Measurements from ENCODE around the gene SOX5. TPM values are rescaled to one million over a fixed set of nuclear protein-coding genes. Genes with fewer than 3 reads are reported as not detected.

SOX5 gene
- total RNA-seq, 4 donors from 2014 or later: 13.2 to 32.4 (median 23.3) TPM

GRCh38 chr12:23921099-23921856 is 28.2 kb downstream of the SOX5 start:
- H3K27ac ChIP-seq: no peak overlapping the region
- 76 to 79% methylated on average over 5 of the region's 5 CpGs for WGBS, 2 donors

GRCh38 chr12:23911574-23911973 is 37.9 kb downstream of the SOX5 start:
- no peak overlapping the region for H3K27ac ChIP-seq
- H3K9me3 ChIP-seq: no peaks in the 10 kb centered on the region
- TF ChIP-seq POLR2A (IDR thresholded peaks at IDR 0.05): no peak
- TF ChIP-seq, protein P1, sequence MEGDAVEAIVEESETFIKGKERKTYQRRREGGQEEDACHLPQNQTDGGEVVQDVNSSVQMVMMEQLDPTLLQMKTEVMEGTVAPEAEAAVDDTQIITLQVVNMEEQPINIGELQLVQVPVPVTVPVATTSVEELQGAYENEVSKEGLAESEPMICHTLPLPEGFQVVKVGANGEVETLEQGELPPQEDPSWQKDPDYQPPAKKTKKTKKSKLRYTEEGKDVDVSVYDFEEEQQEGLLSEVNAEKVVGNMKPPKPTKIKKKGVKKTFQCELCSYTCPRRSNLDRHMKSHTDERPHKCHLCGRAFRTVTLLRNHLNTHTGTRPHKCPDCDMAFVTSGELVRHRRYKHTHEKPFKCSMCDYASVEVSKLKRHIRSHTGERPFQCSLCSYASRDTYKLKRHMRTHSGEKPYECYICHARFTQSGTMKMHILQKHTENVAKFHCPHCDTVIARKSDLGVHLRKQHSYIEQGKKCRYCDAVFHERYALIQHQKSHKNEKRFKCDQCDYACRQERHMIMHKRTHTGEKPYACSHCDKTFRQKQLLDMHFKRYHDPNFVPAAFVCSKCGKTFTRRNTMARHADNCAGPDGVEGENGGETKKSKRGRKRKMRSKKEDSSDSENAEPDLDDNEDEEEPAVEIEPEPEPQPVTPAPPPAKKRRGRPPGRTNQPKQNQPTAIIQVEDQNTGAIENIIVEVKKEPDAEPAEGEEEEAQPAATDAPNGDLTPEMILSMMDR (IDR thresholded peaks at IDR 0.05): no peak
- no peak overlapping the region for H3K4me3 ChIP-seq (replicated peaks in 1 of 3)
- intact Hi-C loops (cut with DNase I): no loop called here
- DNase-seq: no peak
- H3K4me1 ChIP-seq: no peaks in the 10 kb centered on the region
- WGBS, 2 donors: 95 to 96% methylated on average over 3 of the region's 3 CpGs
- no peaks in the 10 kb centered on the region for H3K27me3 ChIP-seq
- H3K36me3 ChIP-seq: no peaks in the 10 kb centered on the region

More at GRCh38 chr12:23921099-23921856, 28.2 kb downstream of the SOX5 start:
- Histone ChIP-seq H3K4me3 (replicated peaks in 1 of 3) (no peak overlapping the region), H3K9me3 (no peaks in the 10 kb centered on the region), H3K36me3 (no peaks in the 10 kb centered on the region), H3K27me3 (no peaks in the 10 kb centered on the region), H3K4me1 (no peaks in the 10 kb centered on the region)
- intact Hi-C loops (cut with DNase I): no loop called here
- DNase-seq: no peak
- no peak for TF ChIP-seq POLR2A (IDR thresholded peaks at IDR 0.05)
- TF ChIP-seq, protein P1 (IDR thresholded peaks at IDR 0.05): no peak

- DNase-seq: no peak
- H3K27ac ChIP-seq: no peak overlapping the region
- WGBS, 2 donors: 80 to 88% methylated on average over 1 of the region's 1 CpG
- H3K9me3 ChIP-seq: no peaks in the 10 kb centered on the region
- TF ChIP-seq, protein P1 (IDR thresholded peaks at IDR 0.05): no peak
- TF ChIP-seq POLR2A (IDR thresholded peaks at IDR 0.05): no peak
- intact Hi-C loops (cut with DNase I): no loop called here
- no peaks in the 10 kb centered on the region for H3K4me1 ChIP-seq
- H3K36me3 ChIP-seq: no peaks in the 10 kb centered on the region
- no peaks in the 10 kb centered on the region for H3K27me3 ChIP-seq
- no peak overlapping the region for H3K4me3 ChIP-seq (replicated peaks in 1 of 3)
Observed at GRCh38 chr12:23909551-23909950, 39.9 kb downstream of the SOX5 start.

DNA sequence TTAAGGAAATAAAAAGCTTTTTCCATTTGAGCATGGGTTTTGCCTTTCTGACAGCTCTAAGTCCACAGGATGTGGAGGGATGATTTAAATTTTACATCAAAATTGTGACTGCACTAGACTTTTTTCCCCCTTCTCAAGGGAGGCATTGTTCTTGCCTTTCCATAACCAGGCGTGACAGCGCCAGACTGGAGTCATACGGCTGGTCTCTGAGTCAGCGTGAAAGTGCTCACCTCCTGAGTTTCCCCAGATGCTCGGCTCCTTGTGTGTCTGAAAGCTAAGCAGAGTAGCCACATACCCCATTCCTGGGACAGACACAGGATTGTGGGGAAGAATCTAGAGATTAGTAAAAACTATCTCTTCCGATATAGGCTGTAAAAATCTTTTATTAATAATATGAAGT is 43.1 kb downstream of the SOX5 start:
- WGBS, 2 donors: 75 to 82% methylated on average over 6 of the region's 6 CpGs
- H3K27ac ChIP-seq: no peak overlapping the region

GRCh38 chr12:23899434-23899833 is 50.0 kb downstream of the SOX5 start:
- Histone ChIP-seq H3K4me1 (no peaks in the 10 kb centered on the region), H3K27ac (no peak overlapping the region), H3K36me3 (no peaks in the 10 kb centered on the region), H3K9me3 (no peaks in the 10 kb centered on the region), H3K4me3 (replicated peaks in 1 of 3) (no peak overlapping the region), H3K27me3 (no peaks in the 10 kb centered on the region)
- no peak for DNase-seq
- 92 to 93% methylated on average over 3 of the region's 3 CpGs for WGBS, 2 donors
- intact Hi-C loops (cut with DNase I): no loop called here
- TF ChIP-seq, protein P1 (IDR thresholded peaks at IDR 0.05): no peak
- TF ChIP-seq POLR2A (IDR thresholded peaks at IDR 0.05): no peak

More for the DNA sequence above, 43.1 kb downstream of the SOX5 start:
- H3K4me3 ChIP-seq (replicated peaks in 1 of 3): no peak overlapping the region
- intact Hi-C loops (cut with DNase I): no loop called here
- H3K9me3 ChIP-seq: no peaks in the 10 kb centered on the region
- H3K36me3 ChIP-seq: no peaks in the 10 kb centered on the region
- no peak for TF ChIP-seq POLR2A (IDR thresholded peaks at IDR 0.05)
- TF ChIP-seq, protein P1 (IDR thresholded peaks at IDR 0.05): no peak
- H3K27me3 ChIP-seq: no peaks in the 10 kb centered on the region
- H3K4me1 ChIP-seq: no peaks in the 10 kb centered on the region
- DNase-seq: no peak
